ENCODE data around the gene NHS.
"Not testable (repeated sequence)": the region's sequence is repeated elsewhere in the genome, so short reads cannot be mapped to it uniquely, and the experiment has no call there.

The NHS gene

DNA sequence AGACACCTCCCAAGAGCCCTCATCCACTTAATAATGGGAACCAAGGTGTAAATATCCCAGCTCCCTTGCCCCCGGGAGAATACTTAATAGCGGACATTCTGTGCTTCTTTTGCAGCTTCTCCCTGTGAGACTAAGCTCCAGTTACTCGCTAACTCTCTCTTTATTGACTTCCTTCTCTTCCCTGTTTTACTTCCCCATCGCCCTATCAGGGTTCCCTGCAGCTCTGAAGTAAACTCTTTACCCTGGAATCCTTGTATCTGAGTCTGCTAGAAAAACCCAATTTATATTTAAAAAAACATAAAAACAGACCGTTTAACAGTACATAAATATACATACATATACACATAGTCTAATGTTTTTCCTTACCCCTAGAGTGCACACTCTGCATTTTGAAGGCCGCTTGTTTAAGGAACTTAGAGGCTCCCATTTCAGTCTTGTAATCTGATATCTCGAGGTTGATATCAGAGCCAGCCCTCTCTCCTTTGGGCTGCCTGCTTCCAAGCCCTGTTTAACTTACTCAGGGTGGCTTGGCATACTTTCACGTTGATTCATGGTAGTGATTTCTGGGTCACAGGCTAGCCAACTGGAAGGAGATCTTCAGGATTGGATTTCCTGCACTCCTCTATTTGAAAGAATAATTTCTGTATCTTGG lies 184.9 kb downstream of the NHS start:
- Histone ChIP-seq H3K9ac (ENCODE audit: low read length) (no peak overlapping the region), H3K4me1 (ENCODE audit: control insufficient read depth, insufficient read depth, low read length) (peaks cover 10% of the 10 kb centered on the region), H3K4me3 (ENCODE audit: low read length) (no peak overlapping the region), H3K27me3 (ENCODE audit: control insufficient read depth, insufficient read depth, low read length) (no peaks in the 10 kb centered on the region), H3K36me3 (ENCODE audit: control insufficient read depth, insufficient read depth, low read length) (no peaks in the 10 kb centered on the region), H3K9me3 (ENCODE audit: control insufficient read depth, low read length) (no peaks in the 10 kb centered on the region)

DNA sequence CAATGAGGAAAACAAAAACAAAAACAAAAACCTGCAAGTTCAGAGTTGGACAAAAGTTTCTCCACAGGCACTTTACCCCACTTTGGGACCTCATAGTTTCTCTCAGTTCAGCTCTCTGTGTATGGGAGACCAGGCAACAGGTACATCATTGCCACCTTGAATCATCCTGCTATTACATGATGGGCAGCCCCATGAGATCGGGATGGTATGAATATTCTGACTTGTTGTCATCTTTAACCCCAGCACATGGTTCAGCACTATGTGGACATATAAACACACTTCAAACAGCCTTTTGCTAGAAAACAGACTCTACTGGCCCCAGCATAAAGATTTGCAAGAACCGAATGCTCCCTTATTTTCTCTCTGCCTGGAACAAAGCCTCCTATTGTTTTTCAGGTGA lies 185.4 kb downstream of the NHS start:
- Histone ChIP-seq H3K9ac (ENCODE audit: low read length) (no peak overlapping the region), H3K4me1 (ENCODE audit: control insufficient read depth, insufficient read depth, low read length) (peaks cover 10% of the 10 kb centered on the region), H3K36me3 (ENCODE audit: control insufficient read depth, insufficient read depth, low read length) (no peaks in the 10 kb centered on the region), H3K27me3 (ENCODE audit: control insufficient read depth, insufficient read depth, low read length) (no peaks in the 10 kb centered on the region), H3K4me3 (ENCODE audit: low read length) (no peak overlapping the region), H3K9me3 (ENCODE audit: control insufficient read depth, low read length) (no peaks in the 10 kb centered on the region)

DNA sequence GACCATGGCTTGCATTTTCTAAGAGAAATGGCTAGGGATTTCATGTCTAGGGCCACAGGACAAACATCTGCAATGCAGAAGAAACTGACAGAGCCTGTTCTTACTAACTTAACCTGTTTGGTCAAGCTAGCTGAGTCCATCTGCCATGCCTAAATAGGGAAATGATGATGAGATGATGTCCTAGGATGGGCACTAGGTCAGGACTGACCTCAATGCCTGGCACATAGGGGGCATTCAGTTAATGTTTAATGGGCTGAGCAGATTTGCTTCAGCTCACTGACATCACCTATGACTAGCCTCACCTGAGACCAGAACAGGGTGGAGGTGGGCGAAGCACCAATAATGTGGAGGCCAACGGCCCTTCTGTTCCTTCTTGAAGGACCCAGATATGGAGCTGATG lies 188.1 kb downstream of the NHS start:
- H3K4me3 ChIP-seq (ENCODE audit: low read length), result no peak overlapping the region
- H3K4me1 ChIP-seq (ENCODE audit: control insufficient read depth, insufficient read depth, low read length), result peaks cover 10% of the 10 kb centered on the region
- H3K9ac ChIP-seq (ENCODE audit: low read length), result no peak overlapping the region
- H3K36me3 ChIP-seq (ENCODE audit: control insufficient read depth, insufficient read depth, low read length), result no peaks in the 10 kb centered on the region
- H3K9me3 ChIP-seq (ENCODE audit: control insufficient read depth, low read length), result no peaks in the 10 kb centered on the region
- H3K27me3 ChIP-seq (ENCODE audit: control insufficient read depth, insufficient read depth, low read length), result no peaks in the 10 kb centered on the region

DNA sequence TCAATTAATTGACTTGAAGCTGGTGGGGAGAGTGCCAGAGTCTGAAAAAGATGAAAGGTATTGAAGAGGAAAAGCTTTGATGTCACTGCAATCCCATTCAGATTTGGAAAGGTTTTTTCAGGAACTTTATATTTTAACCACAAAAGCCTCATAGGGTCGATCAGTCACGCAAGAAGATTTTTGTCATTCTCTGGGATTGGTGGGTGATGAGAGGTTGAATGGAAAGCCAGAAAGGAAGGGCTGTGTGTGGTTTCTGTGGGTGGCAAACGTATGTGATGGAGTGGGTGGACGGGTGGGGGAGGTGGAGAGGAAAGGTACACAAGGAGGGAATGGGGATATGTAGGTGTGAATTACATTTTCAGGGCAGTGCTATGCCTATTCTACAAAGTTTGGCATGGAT lies 188.5 kb downstream of the NHS start:
- Histone ChIP-seq H3K4me3 (ENCODE audit: low read length) (no peak overlapping the region), H3K4me1 (ENCODE audit: control insufficient read depth, insufficient read depth, low read length) (peaks cover 10% of the 10 kb centered on the region), H3K27me3 (ENCODE audit: control insufficient read depth, insufficient read depth, low read length) (no peaks in the 10 kb centered on the region), H3K9me3 (ENCODE audit: control insufficient read depth, low read length) (no peaks in the 10 kb centered on the region), H3K36me3 (ENCODE audit: control insufficient read depth, insufficient read depth, low read length) (no peaks in the 10 kb centered on the region), H3K9ac (ENCODE audit: low read length) (no peak overlapping the region)

DNA sequence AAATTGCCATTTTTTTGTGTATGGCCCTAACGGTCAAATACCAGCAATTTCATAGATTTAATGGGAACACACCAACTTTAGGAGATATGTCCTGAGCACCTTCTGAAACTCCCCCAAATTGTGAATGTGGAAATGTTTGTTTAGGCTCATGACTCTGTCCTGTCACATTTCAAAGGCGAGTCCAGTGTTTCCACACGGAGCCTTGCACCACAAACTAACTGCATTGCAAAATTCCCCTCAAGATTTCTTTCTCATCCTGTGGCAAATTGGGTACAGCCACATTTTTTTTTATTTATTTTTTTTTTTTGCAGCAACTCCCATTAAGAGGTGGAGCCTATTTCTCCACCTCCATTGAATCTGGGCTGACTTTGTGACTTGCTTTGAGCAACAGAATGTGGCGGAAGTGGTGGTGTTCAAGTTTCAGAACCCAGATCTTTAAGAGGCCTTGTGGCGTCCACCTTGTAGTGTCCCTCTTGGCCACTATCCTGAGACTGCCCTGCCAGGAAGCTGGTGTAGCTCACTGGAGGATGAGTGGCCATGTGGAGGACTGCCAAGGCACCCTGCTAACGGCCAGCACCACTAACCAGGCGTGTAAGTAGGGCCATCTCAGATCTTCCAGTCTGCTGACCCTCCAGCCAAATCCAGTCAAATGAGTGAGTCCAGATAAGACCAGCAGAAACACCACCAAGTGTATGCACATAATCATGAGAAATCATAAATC lies 189.8 kb downstream of the NHS start:
- no peaks in the 10 kb centered on the region for H3K36me3 ChIP-seq (ENCODE audit: control insufficient read depth, insufficient read depth, low read length)
- no peak overlapping the region for H3K4me3 ChIP-seq (ENCODE audit: low read length)
- H3K27me3 ChIP-seq (ENCODE audit: control insufficient read depth, insufficient read depth, low read length), result no peaks in the 10 kb centered on the region
- H3K4me1 ChIP-seq (ENCODE audit: control insufficient read depth, insufficient read depth, low read length), result peaks cover 7% of the 10 kb centered on the region
- H3K9me3 ChIP-seq (ENCODE audit: control insufficient read depth, low read length), result no peaks in the 10 kb centered on the region
- no peak overlapping the region for H3K9ac ChIP-seq (ENCODE audit: low read length)

DNA sequence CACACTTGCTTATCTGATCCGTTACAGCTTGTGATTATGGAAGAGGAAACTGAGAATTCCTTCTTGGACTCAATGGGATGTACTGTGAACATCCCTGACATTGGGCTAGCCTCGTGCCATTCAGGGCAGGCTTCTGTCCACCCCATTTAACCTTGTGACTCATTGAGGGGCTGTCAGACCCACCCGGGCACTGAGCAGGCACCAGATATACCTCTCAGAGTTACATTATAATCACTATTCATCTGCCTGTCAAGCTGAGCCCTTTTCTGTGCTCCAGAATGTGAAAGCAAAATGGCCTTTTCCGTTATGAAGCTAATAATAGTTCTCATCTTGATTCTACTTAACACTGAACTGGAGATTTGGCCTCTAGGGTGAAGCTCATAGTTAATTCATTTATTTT lies 191.7 kb downstream of the NHS start:
- no peak overlapping the region for H3K9ac ChIP-seq (ENCODE audit: low read length)
- no peaks in the 10 kb centered on the region for H3K9me3 ChIP-seq (ENCODE audit: control insufficient read depth, low read length)
- H3K27me3 ChIP-seq (ENCODE audit: control insufficient read depth, insufficient read depth, low read length), result no peaks in the 10 kb centered on the region
- H3K36me3 ChIP-seq (ENCODE audit: control insufficient read depth, insufficient read depth, low read length), result no peaks in the 10 kb centered on the region
- H3K4me1 ChIP-seq (ENCODE audit: control insufficient read depth, insufficient read depth, low read length), result no peaks in the 10 kb centered on the region
- no peak overlapping the region for H3K4me3 ChIP-seq (ENCODE audit: low read length)

DNA sequence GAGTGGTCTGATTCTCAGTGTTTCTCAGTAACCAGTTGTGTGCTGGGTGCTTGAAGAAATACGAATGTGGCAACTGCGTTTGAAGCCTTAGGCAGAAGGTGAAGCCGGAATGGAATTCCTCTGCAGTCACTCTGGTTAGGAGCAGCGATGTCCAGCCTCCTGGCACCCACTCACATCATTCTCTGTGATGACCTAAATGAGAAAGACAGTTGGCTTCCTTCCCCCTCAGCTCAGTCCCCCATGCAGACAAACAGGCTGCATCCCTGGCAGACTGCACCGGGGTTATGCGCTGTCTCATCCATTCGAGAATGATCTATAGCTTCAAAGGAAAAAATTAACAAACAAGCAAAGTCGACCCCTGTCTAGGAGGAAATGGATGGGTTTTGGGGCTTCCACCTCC lies 192.2 kb downstream of the NHS start:
- Histone ChIP-seq H3K9ac (ENCODE audit: low read length) (no peak overlapping the region), H3K4me1 (ENCODE audit: control insufficient read depth, insufficient read depth, low read length) (no peaks in the 10 kb centered on the region), H3K4me3 (ENCODE audit: low read length) (no peak overlapping the region), H3K9me3 (ENCODE audit: control insufficient read depth, low read length) (no peaks in the 10 kb centered on the region), H3K27me3 (ENCODE audit: control insufficient read depth, insufficient read depth, low read length) (no peaks in the 10 kb centered on the region), H3K36me3 (ENCODE audit: control insufficient read depth, insufficient read depth, low read length) (no peaks in the 10 kb centered on the region)

DNA sequence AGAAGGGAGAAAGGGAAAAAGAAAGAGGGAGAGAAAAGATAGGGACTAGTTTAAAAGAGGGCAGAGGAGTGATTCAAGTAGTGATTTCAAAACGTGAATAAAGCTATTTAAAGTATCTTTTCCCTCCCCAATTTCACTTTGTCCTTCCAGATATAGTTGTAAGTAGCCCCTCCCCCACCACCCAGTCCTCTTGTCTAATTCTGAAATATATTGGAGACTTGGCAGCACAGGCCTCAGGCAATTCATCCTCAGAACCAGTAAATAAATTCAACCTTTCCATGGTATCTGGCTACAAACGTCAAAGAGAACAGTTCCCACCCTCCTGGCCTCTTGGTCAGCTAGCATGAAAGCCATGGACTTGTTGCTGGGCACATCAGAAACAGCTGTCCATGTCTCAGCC lies 192.8 kb downstream of the NHS start:
- Histone ChIP-seq H3K9ac (ENCODE audit: low read length) (no peak overlapping the region), H3K9me3 (ENCODE audit: control insufficient read depth, low read length) (no peaks in the 10 kb centered on the region), H3K4me3 (ENCODE audit: low read length) (no peak overlapping the region), H3K36me3 (ENCODE audit: control insufficient read depth, insufficient read depth, low read length) (no peaks in the 10 kb centered on the region), H3K27me3 (ENCODE audit: control insufficient read depth, insufficient read depth, low read length) (no peaks in the 10 kb centered on the region), H3K4me1 (ENCODE audit: control insufficient read depth, insufficient read depth, low read length) (no peaks in the 10 kb centered on the region)

DNA sequence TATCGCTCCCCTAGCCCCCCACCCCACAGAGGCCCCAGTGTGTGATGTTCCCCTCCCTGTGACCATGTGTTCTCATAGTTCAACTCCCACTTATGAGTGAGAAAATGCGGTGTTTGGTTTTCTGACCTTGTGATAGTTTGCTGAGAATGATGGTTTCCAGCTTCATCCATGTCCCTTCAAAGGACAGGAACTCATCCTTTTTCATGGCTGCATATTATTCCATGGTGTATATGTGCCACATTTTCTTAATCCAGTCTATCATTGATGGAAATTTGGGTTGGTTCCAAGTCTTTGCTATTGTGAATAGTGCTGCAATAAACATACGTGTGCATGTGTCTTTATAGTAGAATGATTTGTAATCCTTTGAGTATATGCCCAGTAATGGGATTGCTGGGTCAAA lies 193.8 kb downstream of the NHS start:
- H3K36me3 ChIP-seq (ENCODE audit: control insufficient read depth, insufficient read depth, low read length); H3K4me3 ChIP-seq (ENCODE audit: low read length); H3K9me3 ChIP-seq (ENCODE audit: control insufficient read depth, low read length); H3K27me3 ChIP-seq (ENCODE audit: control insufficient read depth, insufficient read depth, low read length); H3K9ac ChIP-seq (ENCODE audit: low read length); H3K4me1 ChIP-seq (ENCODE audit: control insufficient read depth, insufficient read depth, low read length): not testable (repeated sequence)

DNA sequence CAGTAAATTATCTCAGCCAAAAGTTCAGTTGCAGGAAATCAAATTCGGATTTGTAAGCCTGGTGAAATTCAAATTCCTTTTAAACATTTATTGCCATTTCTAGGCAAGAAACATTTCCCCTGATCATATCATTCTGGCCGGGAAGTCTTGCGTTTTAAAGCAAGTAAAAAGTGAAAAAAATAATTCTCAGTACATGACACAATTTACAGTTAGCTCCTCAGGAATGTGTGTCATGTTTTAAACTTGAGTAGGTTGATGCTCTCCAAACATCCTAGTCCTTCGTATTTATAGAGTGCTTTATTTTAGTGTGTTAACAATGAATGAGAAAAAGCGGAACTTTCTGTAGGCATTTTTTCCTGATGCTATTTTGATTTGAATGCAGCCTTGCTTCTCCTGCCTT lies 204.0 kb downstream of the NHS start:
- Histone ChIP-seq H3K9ac (ENCODE audit: low read length) (no peak overlapping the region), H3K27me3 (ENCODE audit: control insufficient read depth, insufficient read depth, low read length) (no peaks in the 10 kb centered on the region), H3K9me3 (ENCODE audit: control insufficient read depth, low read length) (no peaks in the 10 kb centered on the region), H3K36me3 (ENCODE audit: control insufficient read depth, insufficient read depth, low read length) (no peaks in the 10 kb centered on the region), H3K4me1 (ENCODE audit: control insufficient read depth, insufficient read depth, low read length) (no peaks in the 10 kb centered on the region), H3K4me3 (ENCODE audit: low read length) (no peak overlapping the region)

DNA sequence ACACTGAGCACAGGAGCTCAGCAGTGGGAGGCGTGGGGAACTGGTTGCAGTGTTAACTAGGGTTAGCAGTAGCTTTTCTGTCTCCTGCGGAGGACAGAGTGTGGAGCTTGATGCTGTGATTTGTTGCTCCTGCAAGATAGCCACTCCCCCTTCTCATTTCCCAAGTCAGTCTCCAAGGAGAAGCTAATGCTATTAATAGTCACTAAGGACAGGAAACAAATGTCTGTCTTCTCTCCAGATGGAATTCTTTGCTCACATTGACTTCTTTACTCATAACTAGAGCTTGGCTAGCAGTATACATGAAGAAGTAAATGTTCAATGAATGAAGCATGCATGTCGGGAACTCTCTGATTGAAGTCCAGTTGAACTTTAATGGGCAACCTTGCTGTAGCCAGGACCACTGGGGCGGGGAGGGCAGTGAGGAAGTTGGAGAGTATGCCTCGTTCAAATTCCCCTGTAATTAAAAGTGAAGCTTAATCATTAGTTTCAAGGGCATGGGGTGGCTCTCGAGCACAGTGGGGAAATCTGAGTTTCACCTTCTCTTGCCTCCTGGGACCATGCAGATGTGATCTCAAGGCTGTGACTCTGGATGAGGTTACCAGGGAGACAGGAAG lies 205.6 kb downstream of the NHS start:
- no peak overlapping the region for H3K4me3 ChIP-seq (ENCODE audit: low read length)
- H3K4me1 ChIP-seq (ENCODE audit: control insufficient read depth, insufficient read depth, low read length), result no peaks in the 10 kb centered on the region
- no peaks in the 10 kb centered on the region for H3K27me3 ChIP-seq (ENCODE audit: control insufficient read depth, insufficient read depth, low read length)
- H3K9ac ChIP-seq (ENCODE audit: low read length), result no peak overlapping the region
- no peaks in the 10 kb centered on the region for H3K9me3 ChIP-seq (ENCODE audit: control insufficient read depth, low read length)
- no peaks in the 10 kb centered on the region for H3K36me3 ChIP-seq (ENCODE audit: control insufficient read depth, insufficient read depth, low read length)

DNA sequence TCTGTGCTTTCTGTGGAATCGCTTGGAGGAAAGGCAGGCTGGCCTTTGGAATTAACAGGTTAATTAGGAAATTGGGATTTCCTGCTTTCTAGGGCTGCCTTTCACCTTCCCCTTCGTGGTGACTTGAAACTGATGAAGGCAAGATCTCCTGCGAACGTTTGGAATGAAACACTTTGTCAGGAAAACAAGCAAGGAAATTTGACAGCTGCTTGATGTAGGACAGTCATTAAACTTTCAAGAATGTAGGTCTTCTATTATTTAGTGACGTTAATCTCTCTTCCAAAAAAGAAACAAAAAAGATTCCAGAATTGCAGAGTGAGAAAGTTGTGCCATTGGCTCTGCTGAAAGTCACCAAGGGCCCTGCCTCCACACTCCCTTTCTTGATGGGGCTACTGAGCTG lies 206.6 kb downstream of the NHS start:
- Histone ChIP-seq H3K36me3 (ENCODE audit: control insufficient read depth, insufficient read depth, low read length) (no peaks in the 10 kb centered on the region), H3K9ac (ENCODE audit: low read length) (no peak overlapping the region), H3K4me1 (ENCODE audit: control insufficient read depth, insufficient read depth, low read length) (no peaks in the 10 kb centered on the region), H3K9me3 (ENCODE audit: control insufficient read depth, low read length) (no peaks in the 10 kb centered on the region), H3K27me3 (ENCODE audit: control insufficient read depth, insufficient read depth, low read length) (no peaks in the 10 kb centered on the region), H3K4me3 (ENCODE audit: low read length) (no peak overlapping the region)
